Gastrocnemius medialis (tissue), 4 donors: ENCODE results near the gene SNAI1. TPM values are rescaled to one million over a fixed set of nuclear protein-coding genes. Genes with fewer than 3 reads are reported as not detected.

Experiments used
- ATAC-seq, 2 donors: fragments of 150-250 bp; one replicate each; pipeline ENCODE4 v1.9.1; 2016
- DNase-seq, 2 donors: peaks; one replicate each; pipeline ENCODE4 v3.0.0-alpha.2; 2019
- H3K27ac ChIP-seq, 4 donors: fragments of 200-600 bp; sonication (generic); 1 replicate in 1 of 4; 2 replicates in 3 of 4; pipeline ENCODE4 v1.5.1; 2016 to 2018; ENCODE audit warnings: mild to moderate bottlenecking in 2 of 4, moderate library complexity in 1 of 4
- H3K27me3 ChIP-seq, 3 donors: fragments of 200-600 bp; sonication (generic) in 2 of 3; 1 replicate in 1 of 3; 2 replicates in 2 of 3; pipeline versions ENCODE4 v1.5.1 to v1.6.0; 2016 to 2019; ENCODE audit warnings: mild to moderate bottlenecking in 1 of 3, moderate library complexity in 1 of 3
- H3K36me3 ChIP-seq, 2 donors: fragments of 200-600 bp; sonication (generic) in 1 of 2; one replicate each; pipeline ENCODE4 v1.5.1; 2017 to 2018
- H3K4me1 ChIP-seq, 2 donors: fragments of 200-600 bp; sonication (generic) in 1 of 2; one replicate each; pipeline ENCODE4 v1.5.1; 2016 to 2017; ENCODE audit warnings: mild to moderate bottlenecking in 2 of 2
- H3K4me3 ChIP-seq, 4 donors: fragments of 200-600 bp; sonication (generic) in 3 of 4; 1 replicate in 1 of 4; 2 replicates in 3 of 4; pipeline ENCODE4 v1.5.1; 2016 to 2019; ENCODE audit warnings: mild to moderate bottlenecking in 2 of 4
- H3K9me3 ChIP-seq, 3 donors: fragments of 200-600 bp; sonication (generic) in 2 of 3; 1 replicate in 1 of 3; 2 replicates in 2 of 3; pipeline ENCODE4 v1.5.1; 2016 to 2019
- POLR2A ChIP-seq, 2 donors: fragments of 450-650 bp; IDR thresholded peaks; one replicate each; pipeline ENCODE4 v1.6.1; 2017; ENCODE audit warnings: antibody characterized with exemption in 2 of 2, mild to moderate bottlenecking in 2 of 2, moderate library complexity in 2 of 2
- in situ Hi-C, 4 donors: fragments of 200-750 bp; cut with MboI; loops; one replicate each; pipeline versions ENCODE4 v1.15.0 to v1.8.0; 2017; ENCODE audit warnings: low sequenced_read_pairs in 4 of 4
- intact Hi-C: fragments of 100-400 bp; cut with DNase I; formaldehyde crosslinking; loops from one replicate; pipeline ENCODE4 v1.15.1; 2023; ENCODE audit warnings: low total_unique reads
- total RNA-seq, 4 donors: library from RNA; depleted of rRNA; stranded (reverse); fragments of >200 nt; gene quantifications; one replicate each; pipeline versions ENCODE4 v1.1.0 to v1.2.3, GENCODE V29; 2016
- TF ChIP-seq, protein P1 (sequence below), 5 experiments: fragments of 450-650 bp in 3 of 5; fragments of 200-600 bp in 2 of 5; sonication (generic) in 2 of 5; IDR thresholded peaks in 4 of 5; conservative IDR thresholded peaks in 1 of 5; 1 replicate in 4 of 5; 2 replicates in 1 of 5; pipeline ENCODE4 v1.5.1; 2016 to 2019; ENCODE audit warnings: antibody characterized with exemption in 5 of 5, mild to moderate bottlenecking in 3 of 5, moderate library complexity in 3 of 5

The SNAI1 gene
- total RNA-seq, 4 donors from 2014 or later = 0.61 to 3.5 (median 1.3) TPM

DNA sequence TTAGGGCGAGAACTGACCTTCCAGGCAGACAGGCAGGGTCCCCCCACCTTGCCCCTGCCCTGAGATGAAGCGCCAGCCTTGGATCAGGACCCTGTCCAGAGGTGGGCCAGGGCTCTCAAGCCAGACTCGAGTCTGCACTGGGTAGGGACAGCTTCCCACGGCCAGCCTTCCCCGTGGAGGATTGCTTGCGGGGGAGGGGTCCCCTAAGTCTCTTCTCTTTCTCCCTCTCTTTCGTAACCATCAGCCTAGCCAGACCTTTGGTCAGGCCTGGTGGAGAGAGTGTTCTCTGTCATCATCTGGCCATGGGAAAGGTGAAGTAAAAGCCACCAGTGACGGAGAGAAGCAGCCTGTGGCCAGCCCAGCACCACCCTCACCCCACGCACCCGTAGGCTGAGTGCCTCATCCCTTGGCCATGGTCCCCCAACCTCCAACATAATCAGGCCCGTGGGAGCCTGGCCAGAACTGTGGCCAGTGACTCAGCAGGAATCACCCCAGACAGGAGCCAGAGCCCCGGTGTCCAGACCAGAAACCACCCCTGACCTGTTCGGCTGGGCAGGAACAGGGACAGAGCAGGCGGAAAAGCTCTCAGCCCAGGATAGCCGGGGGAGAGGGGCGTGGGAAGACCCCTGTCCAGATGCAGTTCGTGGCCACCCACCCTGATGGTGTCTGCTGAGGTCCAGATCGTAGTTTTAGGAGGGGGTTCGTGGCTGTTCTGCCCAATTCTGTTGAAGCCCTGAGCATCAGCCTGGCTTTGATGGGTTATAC is 47.1 kb downstream of the SNAI1 start:
- intact Hi-C loops (no loop called here), in situ Hi-C loops (no loop called here)
- ATAC-seq (peak; percentile 52 to 72), DNase-seq (peak in 1 of 2 donors; percentile 43)
- no peak for TF ChIP-seq POLR2A (IDR thresholded peaks at IDR 0.05)
- TF ChIP-seq, protein P1, sequence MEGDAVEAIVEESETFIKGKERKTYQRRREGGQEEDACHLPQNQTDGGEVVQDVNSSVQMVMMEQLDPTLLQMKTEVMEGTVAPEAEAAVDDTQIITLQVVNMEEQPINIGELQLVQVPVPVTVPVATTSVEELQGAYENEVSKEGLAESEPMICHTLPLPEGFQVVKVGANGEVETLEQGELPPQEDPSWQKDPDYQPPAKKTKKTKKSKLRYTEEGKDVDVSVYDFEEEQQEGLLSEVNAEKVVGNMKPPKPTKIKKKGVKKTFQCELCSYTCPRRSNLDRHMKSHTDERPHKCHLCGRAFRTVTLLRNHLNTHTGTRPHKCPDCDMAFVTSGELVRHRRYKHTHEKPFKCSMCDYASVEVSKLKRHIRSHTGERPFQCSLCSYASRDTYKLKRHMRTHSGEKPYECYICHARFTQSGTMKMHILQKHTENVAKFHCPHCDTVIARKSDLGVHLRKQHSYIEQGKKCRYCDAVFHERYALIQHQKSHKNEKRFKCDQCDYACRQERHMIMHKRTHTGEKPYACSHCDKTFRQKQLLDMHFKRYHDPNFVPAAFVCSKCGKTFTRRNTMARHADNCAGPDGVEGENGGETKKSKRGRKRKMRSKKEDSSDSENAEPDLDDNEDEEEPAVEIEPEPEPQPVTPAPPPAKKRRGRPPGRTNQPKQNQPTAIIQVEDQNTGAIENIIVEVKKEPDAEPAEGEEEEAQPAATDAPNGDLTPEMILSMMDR (IDR thresholded peaks at IDR 0.05 in 4 of 5, conservative IDR thresholded peaks at IDR 0.05 in 1 of 5) = no peak
- H3K4me1 ChIP-seq = peaks cover 8 to 12% of the 10 kb centered on the region in 2 donors
- H3K36me3 ChIP-seq = no peaks in the 10 kb centered on the region
- H3K4me3 ChIP-seq = peak overlapping the region in 1 of 4 donors; percentile 17
- no peaks in the 10 kb centered on the region for H3K27me3 ChIP-seq
- H3K9me3 ChIP-seq = no peaks in the 10 kb centered on the region
- peak overlapping the region in 3 of 4 donors; percentile 11 to 57 (median 45) for H3K27ac ChIP-seq

DNA sequence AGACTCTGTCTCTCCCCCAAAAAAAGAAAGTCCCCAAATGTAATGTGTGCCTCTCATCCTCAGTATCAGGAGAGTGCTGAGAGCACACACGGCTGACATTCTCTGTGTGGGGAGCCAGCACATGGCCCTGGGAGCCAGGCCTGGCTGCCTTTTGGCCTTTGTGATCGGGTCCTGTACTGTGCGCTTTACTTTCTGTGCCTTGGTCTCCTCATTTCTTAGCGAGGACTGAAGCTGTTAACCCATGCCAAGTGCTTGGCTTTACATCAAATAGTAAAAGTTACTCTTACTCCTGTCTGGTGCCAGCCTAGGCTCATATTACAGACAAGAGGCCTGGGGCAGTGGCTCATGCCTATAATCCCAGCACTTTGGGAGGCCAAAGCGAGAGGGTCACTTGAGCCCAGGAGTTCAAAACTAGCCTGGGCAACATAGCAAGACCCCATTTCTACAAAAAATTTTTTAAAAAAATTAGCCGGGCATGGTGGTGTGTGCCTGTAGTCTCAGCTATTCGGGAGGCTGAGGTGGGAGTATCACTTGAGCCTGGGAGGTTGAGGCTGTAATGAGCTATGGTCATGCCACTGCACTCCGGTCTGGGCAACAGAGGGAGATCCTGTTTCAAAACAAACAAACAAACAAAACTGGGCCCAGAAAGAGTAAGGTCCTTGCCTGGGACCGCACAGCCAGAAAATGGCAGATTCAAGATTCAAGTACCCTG is 50.3 kb downstream of the SNAI1 start:
- intact Hi-C loops (no loop called here), in situ Hi-C loops (no loop called here)
- DNase-seq (no peak), ATAC-seq (no peak)
- peaks cover 8 to 12% of the 10 kb centered on the region in 2 donors for H3K4me1 ChIP-seq
- no peaks in the 10 kb centered on the region for H3K9me3 ChIP-seq
- no peak overlapping the region for H3K27ac ChIP-seq
- TF ChIP-seq, protein P1 (IDR thresholded peaks at IDR 0.05 in 4 of 5, conservative IDR thresholded peaks at IDR 0.05 in 1 of 5) = no peak
- H3K36me3 ChIP-seq = no peaks in the 10 kb centered on the region
- no peak overlapping the region for H3K4me3 ChIP-seq
- H3K27me3 ChIP-seq = no peaks in the 10 kb centered on the region

DNA sequence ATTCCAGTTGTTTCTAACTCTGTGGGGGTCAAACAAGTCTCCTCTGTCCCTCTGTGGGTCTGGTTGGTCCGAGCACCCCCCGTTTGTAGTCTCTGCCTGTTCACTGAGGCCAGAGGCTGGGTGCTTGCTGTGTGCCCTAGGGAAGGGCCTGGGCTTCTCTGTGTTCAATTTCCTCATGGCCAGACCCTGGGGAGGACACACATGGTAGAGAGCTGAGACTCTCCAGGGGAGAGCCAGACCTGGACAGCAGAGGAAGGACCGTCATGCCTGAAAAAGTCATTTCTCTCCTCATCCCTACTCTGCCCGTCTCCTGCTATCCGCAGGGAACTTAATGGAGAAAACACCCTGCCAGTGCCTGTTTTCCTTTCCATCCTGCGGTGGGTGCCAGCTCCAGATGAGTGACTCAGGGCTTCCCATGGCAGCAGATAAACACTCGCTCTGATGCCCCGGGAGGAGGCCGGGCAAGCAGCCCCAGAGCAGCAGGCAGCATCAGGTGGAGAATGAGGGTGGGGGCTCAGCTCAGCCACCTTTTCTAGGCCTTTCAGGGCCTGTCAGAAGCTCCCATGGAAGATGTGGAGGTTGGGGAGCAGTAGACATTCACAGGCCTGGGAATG is 51.9 kb downstream of the SNAI1 start:
- no peaks in the 10 kb centered on the region for H3K27me3 ChIP-seq
- no peaks in the 10 kb centered on the region for H3K36me3 ChIP-seq
- DNase-seq = no peak
- no peak overlapping the region for H3K27ac ChIP-seq
- H3K4me3 ChIP-seq = no peak overlapping the region
- peaks cover 8 to 9% of the 10 kb centered on the region in 2 donors for H3K4me1 ChIP-seq
- ATAC-seq = no peak
- TF ChIP-seq, protein P1 (IDR thresholded peaks at IDR 0.05 in 4 of 5, conservative IDR thresholded peaks at IDR 0.05 in 1 of 5) = no peak
- no peak for TF ChIP-seq POLR2A (IDR thresholded peaks at IDR 0.05)
- in situ Hi-C loops = no loop called here
- intact Hi-C loops = no loop called here
- H3K9me3 ChIP-seq = no peaks in the 10 kb centered on the region

DNA sequence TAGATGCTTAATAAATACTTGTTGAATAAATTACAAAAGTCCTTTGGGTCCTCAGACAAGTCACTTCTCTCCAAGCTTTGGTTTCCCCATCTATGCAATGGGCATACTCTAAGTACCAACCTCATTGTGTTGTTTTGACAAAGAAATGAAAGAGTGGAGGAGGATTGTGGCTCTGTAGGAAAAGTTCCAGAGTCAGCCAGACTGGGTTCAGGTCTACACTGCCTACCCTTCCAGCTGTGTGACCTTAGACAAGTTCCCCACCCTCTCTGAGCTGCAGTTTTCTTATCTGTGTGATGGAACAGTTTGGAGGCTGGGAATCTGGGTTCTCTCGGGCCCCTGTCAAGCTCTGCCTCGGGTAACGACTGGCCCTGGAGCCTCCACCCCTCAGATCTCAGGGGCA is 53.9 kb downstream of the SNAI1 start:
- intact Hi-C loops = no loop called here
- no peak for DNase-seq
- no peak overlapping the region for H3K27ac ChIP-seq
- no peaks in the 10 kb centered on the region for H3K36me3 ChIP-seq
- no peaks in the 10 kb centered on the region for H3K4me1 ChIP-seq
- in situ Hi-C loops = no loop called here
- no peak overlapping the region for H3K4me3 ChIP-seq
- ATAC-seq = no peak
- TF ChIP-seq POLR2A (IDR thresholded peaks at IDR 0.05) = no peak
- TF ChIP-seq, protein P1 (IDR thresholded peaks at IDR 0.05 in 4 of 5, conservative IDR thresholded peaks at IDR 0.05 in 1 of 5) = no peak
- no peaks in the 10 kb centered on the region for H3K9me3 ChIP-seq
- H3K27me3 ChIP-seq = no peaks in the 10 kb centered on the region
